Stimulated activated CD4-positive, alpha-beta T cell treated with anti-CD3 and anti-CD28 coated beads, Interleukin-12 subunit alpha, Interleukin-12 subunit beta, amount 100 ng/mL, for 24 hours (primary cell): Measurements from ENCODE around the gene ACVR1B.

Source experiments
- DNase-seq, 2 experiments: peaks; one replicate each; pipeline ENCODE4 v3.0.0-alpha.2; 2020; ENCODE audit warnings: low read depth in 2 of 2

Gene ACVR1B

DNA sequence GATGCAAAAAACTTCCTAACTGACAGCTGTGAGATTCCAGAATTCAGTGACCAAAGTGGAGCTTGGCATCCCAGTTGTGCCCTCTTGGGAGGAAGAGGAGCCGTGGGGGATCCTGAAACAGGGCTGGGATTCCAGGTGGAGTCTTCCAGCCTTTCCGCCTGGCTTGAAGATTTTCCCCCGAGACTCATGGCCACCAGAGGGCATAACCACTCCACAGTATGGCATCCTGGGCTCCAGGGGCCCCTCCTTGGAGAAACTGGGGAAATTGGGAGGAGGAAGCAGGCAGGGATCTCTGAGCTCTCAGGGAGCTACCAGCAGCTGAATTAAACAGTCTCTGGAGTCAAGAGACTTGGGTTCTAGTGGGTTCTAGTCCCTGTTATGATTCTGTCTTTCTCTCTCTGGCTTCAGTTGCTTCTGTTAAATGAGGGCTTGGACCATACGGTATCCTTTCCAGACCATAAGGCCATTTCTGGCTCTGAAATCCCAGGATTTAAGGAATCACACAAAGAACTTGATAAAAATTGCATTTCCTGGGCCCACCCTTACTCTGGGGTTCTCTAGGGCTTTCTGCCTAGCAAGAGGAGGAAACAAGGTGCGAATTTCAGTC lies 52.6 kb downstream of the ACVR1B start:
- DNase-seq, result no peak

DNA sequence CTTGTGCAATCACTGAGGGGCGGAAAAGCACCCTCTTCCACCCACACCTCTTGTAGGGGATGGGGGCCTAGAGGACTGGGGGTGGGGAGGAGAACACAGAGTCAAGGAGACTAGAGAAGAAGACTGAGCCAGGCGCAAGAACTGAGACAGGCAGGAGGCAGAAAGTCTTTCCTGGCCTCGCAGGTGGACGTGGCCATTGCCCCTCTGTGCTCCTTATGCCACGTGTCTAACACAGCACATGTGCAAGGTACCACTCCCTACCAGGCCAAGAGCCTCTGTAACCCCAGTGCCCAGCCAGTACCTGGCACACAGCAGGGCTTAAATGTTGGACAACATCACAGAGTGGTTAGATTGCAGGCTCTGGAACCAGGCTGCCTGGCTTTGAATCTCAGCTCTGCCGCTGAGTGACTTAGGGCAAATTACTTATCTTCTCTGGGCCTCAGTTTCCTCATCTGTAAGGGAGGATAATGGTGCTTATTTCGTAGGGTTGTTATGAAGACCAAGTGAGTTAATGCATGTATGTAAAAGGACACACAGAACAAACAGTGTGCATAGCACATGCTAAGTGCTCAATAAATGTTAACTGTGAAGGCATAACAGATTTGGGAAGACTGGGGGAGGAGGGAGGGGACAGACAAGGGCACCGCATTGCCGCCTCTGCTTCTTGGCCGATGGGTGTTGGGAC lies 53.9 kb downstream of the ACVR1B start:
- no peak for DNase-seq

GRCh38 chr12:52005903-52006703 lies 54.6 kb downstream of the ACVR1B start:
- DNase-seq, result no peak

GRCh38 chr12:52006726-52007157 lies 55.2 kb downstream of the ACVR1B start, which contains the start of gene TAMALIN:
Gene TAMALIN, plus strand, starts transcription at chr12:52006946. Its CDS starts 74 bp downstream, at chr12:52007020.
- peak; percentile 62 to 65 for DNase-seq

DNA sequence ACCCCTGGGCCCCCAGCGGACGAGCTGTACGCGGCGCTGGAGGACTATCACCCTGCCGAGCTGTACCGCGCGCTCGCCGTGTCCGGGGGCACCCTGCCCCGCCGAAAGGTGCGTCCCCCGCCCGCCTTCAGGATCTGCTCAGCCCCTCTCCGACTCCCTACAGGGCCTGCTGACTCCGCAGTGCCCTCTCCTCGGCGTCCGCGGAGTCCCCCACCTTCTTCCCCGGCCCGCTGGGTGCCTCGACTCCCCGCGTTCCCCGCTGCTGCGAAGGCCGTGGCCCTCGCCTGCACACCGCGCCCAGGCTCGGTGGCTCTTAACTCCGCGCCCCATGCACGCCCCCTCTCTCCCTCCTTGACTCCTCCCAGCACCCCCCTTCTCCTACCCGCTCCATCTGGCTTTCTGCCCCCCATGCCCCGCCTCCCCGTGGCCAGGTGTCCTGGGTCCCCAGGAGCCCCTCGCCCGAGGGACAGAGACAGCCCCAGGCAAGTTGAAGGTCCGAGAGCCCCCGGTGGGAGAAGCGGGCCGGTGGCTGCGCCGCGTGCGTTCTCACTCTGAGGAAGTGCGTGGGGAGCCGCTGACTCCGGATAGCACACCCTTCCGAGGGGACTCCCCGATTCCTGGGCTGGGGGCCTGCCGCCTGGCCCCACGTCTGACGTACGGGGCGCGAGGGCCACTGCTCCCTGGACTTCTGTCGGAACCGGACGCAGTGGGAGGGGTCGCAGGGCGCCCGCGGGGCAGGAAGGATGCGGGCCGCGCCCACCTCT lies 55.8 kb downstream of the ACVR1B start:
- peak in 1 of 2 experiments; percentile 34 for DNase-seq

DNA sequence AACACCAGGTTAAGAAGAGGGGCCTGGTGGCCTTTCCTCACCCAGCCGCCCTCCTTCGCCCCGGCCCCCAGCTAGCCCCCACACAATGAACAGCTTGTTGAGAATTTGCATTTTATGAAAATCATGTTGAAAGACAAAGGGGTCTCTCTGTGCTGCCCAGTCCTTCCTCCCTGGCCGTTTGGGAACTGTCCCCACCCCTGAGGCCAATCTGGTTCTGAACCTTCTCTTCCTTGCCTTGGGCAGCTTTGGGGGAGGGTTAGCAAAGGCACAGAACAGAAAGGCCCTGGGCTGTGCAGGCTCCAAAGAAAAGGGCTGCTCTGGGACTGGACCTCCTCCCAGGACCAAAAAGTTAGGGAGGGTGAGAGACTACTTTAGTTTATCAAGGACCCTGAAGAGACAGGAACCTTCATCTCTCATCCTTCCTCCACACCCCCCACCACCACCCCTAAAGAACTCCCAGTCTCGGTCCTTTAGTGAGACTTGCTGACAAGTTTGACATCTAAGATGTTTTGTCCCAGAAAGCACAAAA lies 56.5 kb downstream of the ACVR1B start:
- DNase-seq, result no peak

GRCh38 chr12:52009081-52009751 lies 57.7 kb downstream of the ACVR1B start:
- DNase-seq, result no peak

- no peak for DNase-seq
Observed at GRCh38 chr12:52010152-52010622, 58.7 kb downstream of the ACVR1B start.

DNA sequence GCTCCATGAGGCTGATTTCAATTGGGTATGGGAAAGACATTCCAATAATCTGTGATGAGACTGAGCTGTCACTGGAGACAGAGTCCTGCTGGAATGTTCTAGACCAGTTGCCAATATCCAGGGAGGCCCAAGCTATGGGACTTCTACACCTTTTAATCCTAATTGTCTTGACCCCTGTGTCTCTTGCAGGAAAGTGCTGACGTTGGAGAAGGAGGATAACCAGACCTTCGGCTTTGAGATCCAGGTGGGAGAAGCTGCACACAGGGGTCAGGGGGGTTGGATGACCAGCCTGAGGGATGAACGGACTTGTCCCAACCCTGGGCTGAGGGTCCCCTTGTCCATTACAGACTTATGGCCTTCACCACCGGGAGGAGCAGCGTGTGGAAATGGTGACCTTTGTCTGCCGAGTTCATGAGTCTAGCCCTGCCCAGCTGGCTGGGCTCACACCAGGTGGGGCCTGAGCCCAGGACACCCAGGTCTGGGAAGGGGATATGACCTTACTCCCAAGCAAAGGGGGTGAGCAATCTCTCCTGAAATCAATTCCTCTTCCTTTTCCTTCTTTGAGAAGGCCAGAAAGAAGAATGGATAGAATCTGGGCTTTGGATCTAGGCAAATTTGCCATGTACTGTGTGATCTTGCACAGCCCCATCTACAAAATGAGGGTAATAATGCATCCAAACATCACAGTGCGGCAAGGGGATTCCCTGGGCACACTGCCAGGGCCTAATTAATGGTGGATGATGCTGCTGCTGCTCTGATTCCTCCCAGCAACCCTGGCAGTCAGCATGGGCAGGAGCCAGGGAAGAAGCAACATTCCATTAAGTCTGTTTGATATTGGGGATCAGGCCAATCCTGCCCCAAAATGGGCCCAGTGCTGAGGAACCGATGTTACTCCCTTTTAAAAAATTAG lies 59.4 kb downstream of the ACVR1B start:
- DNase-seq, result no peak

GRCh38 chr12:52011602-52012214 lies 60.2 kb downstream of the ACVR1B start:
- no peak for DNase-seq

DNA sequence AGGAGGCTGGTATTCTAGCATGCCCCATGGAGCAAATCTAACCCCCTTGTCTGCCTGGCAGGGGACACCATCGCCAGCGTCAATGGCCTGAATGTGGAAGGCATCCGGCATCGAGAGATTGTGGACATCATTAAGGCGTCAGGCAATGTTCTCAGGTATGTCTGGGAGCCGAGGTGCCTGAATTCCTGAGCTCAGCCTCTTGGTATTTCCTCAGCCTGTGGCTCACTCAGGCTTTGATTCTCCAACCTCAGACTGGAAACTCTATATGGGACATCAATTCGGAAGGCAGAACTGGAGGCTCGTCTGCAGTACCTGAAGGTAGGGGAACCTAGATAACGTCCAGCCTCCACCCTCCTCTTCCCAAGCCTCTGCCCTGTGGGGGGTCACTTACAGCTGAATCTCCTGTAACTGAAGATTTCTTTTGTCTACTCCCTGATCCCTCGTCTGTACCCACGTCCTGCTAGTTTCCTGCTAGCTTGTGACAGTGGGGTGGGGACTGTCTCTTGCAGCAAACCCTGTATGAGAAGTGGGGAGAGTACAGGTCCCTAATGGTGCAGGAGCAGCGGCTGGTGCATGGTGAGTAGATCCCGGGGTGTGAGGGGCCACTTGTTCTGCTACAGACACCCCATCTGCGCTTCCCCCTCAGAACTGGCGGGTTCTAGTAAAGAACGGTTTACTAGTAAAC lies 62.3 kb downstream of the ACVR1B start:
- DNase-seq, result no peak

DNA sequence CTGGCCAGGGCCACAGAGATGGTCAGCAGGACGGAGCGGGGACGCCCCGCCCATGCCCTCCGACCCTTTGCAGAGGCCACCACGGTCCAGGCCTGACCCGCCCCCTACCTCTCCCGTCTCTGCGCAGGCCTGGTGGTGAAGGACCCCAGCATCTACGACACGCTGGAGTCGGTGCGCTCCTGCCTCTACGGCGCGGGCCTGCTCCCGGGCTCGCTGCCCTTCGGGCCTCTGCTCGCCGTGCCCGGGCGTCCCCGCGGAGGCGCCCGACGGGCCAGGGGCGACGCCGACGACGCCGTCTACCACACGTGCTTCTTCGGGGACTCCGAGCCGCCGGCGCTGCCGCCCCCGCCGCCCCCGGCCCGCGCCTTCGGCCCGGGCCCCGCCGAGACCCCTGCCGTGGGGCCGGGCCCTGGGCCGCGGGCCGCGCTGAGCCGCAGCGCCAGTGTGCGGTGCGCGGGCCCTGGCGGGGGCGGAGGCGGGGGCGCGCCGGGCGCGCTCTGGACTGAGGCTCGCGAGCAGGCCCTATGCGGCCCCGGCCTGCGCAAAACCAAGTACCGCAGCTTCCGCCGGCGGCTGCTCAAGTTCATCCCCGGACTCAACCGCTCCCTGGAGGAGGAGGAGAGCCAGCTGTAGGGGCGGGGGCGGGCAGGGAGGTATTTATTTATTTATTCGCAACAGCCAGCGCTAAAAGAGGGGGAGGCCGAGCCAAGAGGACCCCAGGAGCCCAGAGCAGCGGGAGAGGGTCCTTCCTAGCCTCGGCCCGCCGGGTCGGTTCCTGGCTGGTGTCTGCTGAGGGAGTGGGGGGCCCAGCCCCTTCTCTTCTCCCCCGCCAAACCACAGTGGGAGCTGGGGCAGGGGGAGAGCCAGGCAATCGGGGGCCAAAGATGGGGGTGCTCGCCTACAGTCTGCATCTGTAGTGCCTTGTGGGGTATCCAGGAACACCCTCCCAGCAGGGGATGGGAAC lies 63.4 kb downstream of the ACVR1B start:
- DNase-seq, result no peak

GRCh38 chr12:52015532-52016041 lies 64.1 kb downstream of the ACVR1B start:
- DNase-seq, result no peak

- DNase-seq, result no peak
Observed at GRCh38 chr12:52018433-52019112, 67.1 kb downstream of the ACVR1B start.

- DNase-seq, result no peak
Observed at GRCh38 chr12:52019113-52019770, 67.7 kb downstream of the ACVR1B start.
